SK-N-SH (cell line): ENCODE measurements around the gene WNT8A.

Experiments
- CTCF ChIP-seq: fragments of 200-600 bp; sonication (generic); IDR thresholded peaks from 2 replicates; pipeline ENCODE4 v1.6.1; 2017; ENCODE audit warnings: antibody characterized with exemption, mild to moderate bottlenecking, moderate library complexity
- EZH2phosphoT487 ChIP-seq: fragments of 200-600 bp; sonication (generic); IDR thresholded peaks from 2 replicates; pipeline ENCODE4 v1.6.1; 2017; ENCODE audit warnings: low read depth, mixed run types, mild to moderate bottlenecking, antibody characterized with exemption, moderate library complexity, borderline replicate concordance
- MAX ChIP-seq: IDR thresholded peaks from 2 replicates; pipeline ENCODE4 v1.4.0; 2012; ENCODE audit warnings: low read depth
- NFIC ChIP-seq: IDR thresholded peaks from 2 replicates; pipeline ENCODE4 v1.4.0; 2012; ENCODE audit warnings: borderline replicate concordance
- RFX5 ChIP-seq: IDR thresholded peaks from 2 replicates; pipeline ENCODE4 v1.6.1; 2012; ENCODE audit warnings: mild to moderate bottlenecking, improper control_type of control experiment, low read length
- SIN3A ChIP-seq: IDR thresholded peaks from 2 replicates; pipeline ENCODE4 v1.6.1; 2012; ENCODE audit warnings: low read depth, mild to moderate bottlenecking, low read length, moderate library complexity, borderline replicate concordance

- TF ChIP-seq MAX (no peak), SIN3A (no peak), EZH2phosphoT487 (no peak), NFIC (no peak), CTCF (no peak), RFX5 (no peak)
Observed at GRCh38 chr5:138103319-138103637, 19.4 kb downstream of the WNT8A start.
